ENCODE results near the gene MICB.

DNA sequence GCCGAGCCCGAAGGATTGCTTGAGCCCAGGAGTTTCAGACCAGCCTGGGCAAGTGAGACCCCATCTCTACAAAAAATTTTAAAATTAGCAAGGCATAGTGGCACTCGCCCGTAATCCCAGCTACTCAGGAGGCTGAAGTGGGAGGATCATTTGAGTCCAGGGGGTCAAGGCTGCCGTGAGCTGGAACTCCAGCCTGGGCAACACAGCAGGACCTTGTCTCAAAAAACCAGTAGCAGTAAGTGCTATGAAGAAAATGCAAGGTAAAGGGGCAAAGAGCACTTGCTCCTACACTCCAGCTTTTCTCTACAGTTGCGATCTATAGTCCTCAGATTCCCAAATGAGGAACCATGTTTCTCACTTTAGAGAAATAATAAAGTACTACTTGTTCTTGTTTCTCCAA lies 45.7 kb downstream of the MICB start:
- TF ChIP-seq CTCF (conservative IDR thresholded peaks at IDR 0.05 in 1 of 2, IDR thresholded peaks at IDR 0.05 in 1 of 2; ENCODE audit: extremely low read depth in 1 of 2, insufficient read depth in 1 of 2, low read depth in 1 of 2, low read length in 2 of 2) (no peak), EZH2 (IDR thresholded peaks at IDR 0.05; ENCODE audit: borderline replicate concordance, low read length) (no peak)
